Esophagus (tissue), 2 donors: Measurements from ENCODE around the gene STAG2. TPM values are rescaled to one million over a fixed set of nuclear protein-coding genes. Genes with fewer than 3 reads are reported as not detected.

Experiments used
- H3K27ac ChIP-seq, 2 donors: one replicate each; pipeline ENCODE4 v1.5.1; 2013; ENCODE audit warnings: low read depth in 2 of 2, mild to moderate bottlenecking in 2 of 2, inconsistent platforms in 1 of 2, low read length in 1 of 2, moderate library complexity in 1 of 2
- H3K27me3 ChIP-seq, 2 donors: one replicate each; pipeline ENCODE4 v1.6.1; 2013; ENCODE audit warnings: low read length in 2 of 2, control low read depth in 1 of 2, mild to moderate bottlenecking in 1 of 2; ENCODE audit not compliant: insufficient read depth in 2 of 2, control insufficient read depth in 1 of 2
- H3K36me3 ChIP-seq, 2 donors: one replicate each; pipeline ENCODE4 v1.6.1; 2013; ENCODE audit warnings: low read length in 1 of 2; ENCODE audit not compliant: control insufficient read depth in 2 of 2, insufficient read depth in 2 of 2
- H3K4me1 ChIP-seq, 2 donors: one replicate each; pipeline ENCODE4 v1.6.1; 2013; ENCODE audit warnings: low read length in 1 of 2; ENCODE audit not compliant: control insufficient read depth in 2 of 2, insufficient read depth in 2 of 2
- H3K4me3 ChIP-seq, 2 donors: one replicate each; pipeline ENCODE4 v1.5.1; 2013; ENCODE audit warnings: low read length in 2 of 2, mild to moderate bottlenecking in 2 of 2, low read depth in 1 of 2, moderate library complexity in 1 of 2
- H3K9me3 ChIP-seq, 2 donors: one replicate each; pipeline ENCODE4 v1.6.1; 2013; ENCODE audit warnings: mild to moderate bottlenecking in 2 of 2, low read depth in 1 of 2, low read length in 1 of 2, moderate library complexity in 1 of 2; ENCODE audit not compliant: control insufficient read depth in 2 of 2, insufficient read depth in 1 of 2
- WGBS, 2 donors: extraction: QIAGEN DNeasy Blood & Tissue Kit; methylation state at CpG; one replicate each; pipeline ENCODE4 v1.1.7; 2013; 5-methylcytosine and 5-hydroxymethylcytosine counted together
- polyA plus RNA-seq, 2 donors: library from polyadenylated mRNA; stranded (reverse); fragments of 200-250 nt; gene quantifications; one replicate each; pipeline ENCODE4 v1.2.3, GENCODE V29; 2013
- donor health status: healthy with polysubstance abuse.
- donor health status: Bipolar disorder and iron deficiency.

STAG2 gene
- polyA plus RNA-seq, 2 donors = 13.5 to 14.8 TPM

- Histone ChIP-seq H3K4me3 (no peak overlapping the region), H3K9me3 (no peaks in the 10 kb centered on the region), H3K4me1 (no peaks in the 10 kb centered on the region), H3K36me3 (no peaks in the 10 kb centered on the region), H3K27ac (no peak overlapping the region), H3K27me3 (no peaks in the 10 kb centered on the region)
- 42 to 51% methylated on average over 2 of the region's 2 CpGs for WGBS, 2 donors
These were observed 18.0 kb upstream of the STAG2 start for GRCh38 chrX:123943488-123943887.

DNA sequence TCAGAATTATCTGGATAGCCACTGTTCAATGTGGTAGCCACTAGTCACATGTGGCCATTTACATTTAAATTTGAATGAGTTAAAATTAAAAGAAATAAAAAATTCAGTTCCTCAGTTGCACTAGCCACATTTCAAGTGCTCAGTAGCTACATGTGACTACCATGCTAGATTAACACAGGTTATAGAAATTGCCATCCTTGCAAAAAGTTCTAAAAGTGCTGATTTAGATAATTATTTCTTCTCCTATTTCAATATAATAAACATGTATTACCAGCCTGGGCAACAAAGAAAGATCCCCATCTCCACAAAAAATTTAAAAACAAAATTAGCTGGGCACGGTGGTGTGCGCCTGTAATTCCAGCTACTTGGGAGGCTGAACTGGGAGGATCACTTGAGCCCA is 11.7 kb upstream of the STAG2 start:
- no peaks in the 10 kb centered on the region for H3K27me3 ChIP-seq
- H3K36me3 ChIP-seq = no peaks in the 10 kb centered on the region
- H3K4me3 ChIP-seq = no peak overlapping the region
- H3K9me3 ChIP-seq = no peaks in the 10 kb centered on the region
- WGBS, 2 donors = 95 to 96% methylated on average over 2 of the region's 2 CpGs
- H3K4me1 ChIP-seq = no peaks in the 10 kb centered on the region
- H3K27ac ChIP-seq = no peak overlapping the region

- Histone ChIP-seq H3K9me3 (no peaks in the 10 kb centered on the region), H3K36me3 (no peaks in the 10 kb centered on the region), H3K4me3 (peak overlapping the region; percentile 40 to 81), H3K27ac (peak overlapping the region; percentile 87 to 96), H3K4me1 (no peaks in the 10 kb centered on the region), H3K27me3 (no peaks in the 10 kb centered on the region)
- 3 to 26% methylated on average over 34 to 35 of the region's 35 CpGs for WGBS, 2 donors
These were observed 2.0 kb upstream of the STAG2 start for GRCh38 chrX:123959281-123960063.

DNA sequence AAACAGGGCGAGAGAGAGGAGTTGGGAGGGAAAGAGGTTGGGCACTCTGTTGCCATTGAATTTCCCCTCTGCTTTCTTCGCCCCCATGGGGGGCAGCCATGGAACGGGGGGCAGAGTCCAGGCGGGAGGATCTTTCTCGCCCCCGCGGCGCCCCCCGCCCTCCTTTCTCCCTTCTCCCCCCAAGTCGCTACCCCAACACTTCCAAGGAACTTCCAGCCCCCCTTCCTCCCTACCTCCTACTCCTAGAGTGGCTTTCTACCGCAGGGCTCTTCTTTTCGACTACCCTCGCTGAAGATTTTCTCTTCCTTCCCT is 594 bp upstream of the STAG2 start:
- Histone ChIP-seq H3K36me3 (no peaks in the 10 kb centered on the region), H3K27ac (peak overlapping the region; percentile 95 to 98), H3K4me1 (no peaks in the 10 kb centered on the region), H3K9me3 (no peaks in the 10 kb centered on the region), H3K4me3 (peak overlapping the region; percentile 70), H3K27me3 (no peaks in the 10 kb centered on the region)
- WGBS, 2 donors = 1 to 23% methylated on average over 11 of the region's 13 CpGs

GRCh38 chrX:123962006-123962467 is 531 bp downstream of the STAG2 start:
- H3K27me3 ChIP-seq = no peaks in the 10 kb centered on the region
- 1 to 33% methylated on average over 23 of the region's 23 CpGs for WGBS, 2 donors
- H3K4me3 ChIP-seq = peak overlapping the region; percentile 70
- H3K27ac ChIP-seq = peak overlapping the region; percentile 96 to 98
- no peaks in the 10 kb centered on the region for H3K36me3 ChIP-seq
- no peaks in the 10 kb centered on the region for H3K9me3 ChIP-seq
- H3K4me1 ChIP-seq = no peaks in the 10 kb centered on the region

DNA sequence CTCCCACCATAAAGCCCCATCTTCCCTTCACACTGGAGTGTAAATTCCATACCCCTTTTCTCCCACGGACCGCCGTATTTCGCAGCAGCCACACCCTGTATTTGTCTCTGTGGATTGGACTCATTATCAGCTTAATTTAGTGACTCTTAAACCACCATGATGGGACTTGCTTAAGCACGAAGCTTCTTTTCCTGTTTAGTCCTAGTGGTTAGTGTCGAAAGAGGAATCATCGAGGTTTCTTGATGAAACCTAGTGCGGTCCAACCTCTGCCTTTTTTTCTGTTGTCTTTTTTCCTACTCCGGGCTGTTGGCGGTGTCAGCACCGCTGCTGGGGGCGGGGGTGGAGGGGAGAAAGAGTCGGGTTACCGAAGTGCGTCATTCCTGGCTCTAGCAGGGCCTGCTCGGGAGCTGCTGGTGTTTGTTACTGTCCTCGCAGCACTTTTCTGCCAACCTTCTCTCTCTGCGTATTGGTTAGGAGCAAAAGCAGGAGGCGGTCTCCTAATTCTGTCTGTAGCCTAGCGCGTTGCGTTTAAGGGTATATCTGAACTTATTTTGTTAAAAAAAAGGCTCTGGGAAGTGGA is 1.4 kb downstream of the STAG2 start:
- H3K27me3 ChIP-seq = no peaks in the 10 kb centered on the region
- WGBS, 2 donors = 0 to 17% methylated on average over 22 of the region's 22 CpGs
- H3K27ac ChIP-seq = peak overlapping the region; percentile 96 to 98
- H3K36me3 ChIP-seq = no peaks in the 10 kb centered on the region
- H3K9me3 ChIP-seq = no peaks in the 10 kb centered on the region
- H3K4me1 ChIP-seq = no peaks in the 10 kb centered on the region
- peak overlapping the region; percentile 70 for H3K4me3 ChIP-seq

- H3K9me3 ChIP-seq = no peaks in the 10 kb centered on the region
- no peaks in the 10 kb centered on the region for H3K27me3 ChIP-seq
- WGBS, 2 donors = 0 to 21% methylated on average over 2 of the region's 2 CpGs
- H3K4me3 ChIP-seq = no peak overlapping the region
- H3K36me3 ChIP-seq = no peaks in the 10 kb centered on the region
- no peak overlapping the region for H3K27ac ChIP-seq
- no peaks in the 10 kb centered on the region for H3K4me1 ChIP-seq
These were observed 2.8 kb downstream of the STAG2 start for GRCh38 chrX:123964156-123964834.

DNA sequence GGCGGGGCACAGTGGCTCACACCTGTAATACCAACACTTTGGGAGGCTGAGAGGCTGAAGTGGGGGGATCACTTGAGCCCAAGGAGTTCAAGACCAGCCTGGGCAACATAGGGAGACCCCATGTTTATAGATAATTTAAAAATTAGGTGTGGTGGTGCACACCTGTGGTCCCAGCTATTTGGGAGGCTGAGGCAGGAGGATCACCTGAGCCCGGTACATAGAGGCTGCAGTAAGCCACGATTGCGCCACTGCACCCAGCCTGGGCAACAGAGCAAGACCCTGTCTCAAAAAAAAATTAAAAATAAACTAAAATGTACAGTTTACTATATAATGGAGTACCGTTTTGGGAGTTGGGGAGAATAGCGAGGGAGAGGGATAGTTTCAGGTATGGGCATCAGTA is 4.2 kb downstream of the STAG2 start:
- 89 to 93% methylated on average over 6 of the region's 6 CpGs for WGBS, 2 donors
- H3K4me3 ChIP-seq = no peak overlapping the region
- H3K4me1 ChIP-seq = no peaks in the 10 kb centered on the region
- H3K9me3 ChIP-seq = no peaks in the 10 kb centered on the region
- H3K27ac ChIP-seq = no peak overlapping the region
- no peaks in the 10 kb centered on the region for H3K27me3 ChIP-seq
- H3K36me3 ChIP-seq = no peaks in the 10 kb centered on the region

DNA sequence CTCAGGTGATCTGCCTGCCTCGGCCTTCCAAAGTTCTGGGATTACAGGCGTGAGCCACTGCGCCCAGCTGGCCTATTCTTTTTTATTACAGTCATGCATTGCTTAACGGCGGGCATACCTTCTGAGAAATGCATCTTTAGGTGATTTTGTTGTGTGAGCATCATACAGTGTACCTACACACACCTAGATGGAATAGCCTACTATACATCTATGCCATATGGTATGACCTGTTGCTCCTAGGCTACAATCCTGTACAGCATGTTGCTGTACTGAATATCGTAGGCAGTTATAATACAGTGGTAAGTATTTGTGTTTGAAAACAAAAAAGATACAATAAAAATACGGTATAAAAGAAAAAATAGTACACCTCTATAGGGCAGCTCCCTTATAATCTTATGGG is 6.0 kb downstream of the STAG2 start:
- no peak overlapping the region for H3K27ac ChIP-seq
- H3K4me3 ChIP-seq = no peak overlapping the region
- 89 to 94% methylated on average over 7 of the region's 7 CpGs for WGBS, 2 donors
- no peaks in the 10 kb centered on the region for H3K4me1 ChIP-seq
- H3K36me3 ChIP-seq = no peaks in the 10 kb centered on the region
- H3K9me3 ChIP-seq = no peaks in the 10 kb centered on the region
- no peaks in the 10 kb centered on the region for H3K27me3 ChIP-seq
